Progenitor cell of endocrine pancreas (in vitro differentiated cells): ENCODE measurements around the gene KIF2A. TPM values are rescaled to one million over a fixed set of nuclear protein-coding genes. Genes with fewer than 3 reads are reported as not detected.

Experiments used
- DNase-seq: peaks from one replicate; pipeline ENCODE4 v3.0.0; 2021; ENCODE audit warnings: low spot score; ENCODE audit not compliant: unreplicated experiment
- H3K27ac Mint-ChIP-seq: 2 replicates; pipeline ENCODE4 v1.8.0; 2021; ENCODE audit warnings: mild to moderate bottlenecking, moderate library complexity, mixed read lengths
- H3K27me3 Mint-ChIP-seq: 2 replicates; pipeline ENCODE4 v1.8.0; 2021; ENCODE audit warnings: mixed read lengths
- H3K36me3 Mint-ChIP-seq: 2 replicates; pipeline ENCODE4 v1.8.0; 2022; ENCODE audit warnings: mixed read lengths; ENCODE audit not compliant: insufficient read depth
- H3K4me1 Mint-ChIP-seq: 2 replicates; pipeline ENCODE4 v1.8.0; 2021; ENCODE audit warnings: low read depth, mixed read lengths
- H3K4me3 Mint-ChIP-seq: 2 replicates; pipeline ENCODE4 v1.8.0; 2021; ENCODE audit warnings: low read depth, mild to moderate bottlenecking, moderate library complexity, mixed read lengths
- H3K9me3 Mint-ChIP-seq: 2 replicates; pipeline ENCODE4 v1.8.0; 2021; ENCODE audit warnings: low read depth, mixed read lengths
- CTCF ChIP-seq: fragments of 200-600 bp; sonication (generic); IDR thresholded peaks from one replicate; pipeline ENCODE4 v1.5.0; 2021; ENCODE audit warnings: antibody characterized with exemption, mild to moderate bottlenecking; ENCODE audit not compliant: unreplicated experiment
- total RNA-seq: library from RNA; stranded (reverse); gene quantifications from 2 replicates; pipeline ENCODE4 v1.2.1, GENCODE V29; 2021

KIF2A gene
- total RNA-seq, 1 donor from 2014 or later: 75.3 TPM

DNA sequence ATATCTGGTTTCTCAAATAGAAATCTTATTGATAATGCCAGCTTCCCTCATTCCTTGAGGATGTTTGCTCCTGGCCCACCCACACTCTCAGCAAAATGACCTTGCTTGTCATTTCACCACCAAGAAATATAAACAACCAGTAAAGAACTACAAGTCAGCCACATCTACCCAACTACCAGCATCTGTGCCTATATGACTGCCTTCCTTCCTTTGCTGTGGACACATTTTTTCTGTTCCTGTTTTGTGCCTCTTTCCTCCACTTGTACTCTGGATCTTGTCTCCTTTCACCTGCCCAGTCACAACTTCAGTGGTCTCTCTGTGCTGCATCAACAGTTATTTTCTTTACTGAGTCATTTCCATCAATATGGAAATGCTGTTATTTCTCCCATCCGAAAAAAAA lies 20.3 kb downstream of the KIF2A start:
- Mint-ChIP-seq H3K27ac (no peak overlapping the region), H3K4me1 (peaks cover 27% of the 10 kb centered on the region), H3K27me3 (no peaks in the 10 kb centered on the region), H3K9me3 (no peaks in the 10 kb centered on the region), H3K4me3 (no peak overlapping the region), H3K36me3 (peaks cover 8% of the 10 kb centered on the region)
- DNase-seq: no peak
- TF ChIP-seq CTCF: no peak

DNA sequence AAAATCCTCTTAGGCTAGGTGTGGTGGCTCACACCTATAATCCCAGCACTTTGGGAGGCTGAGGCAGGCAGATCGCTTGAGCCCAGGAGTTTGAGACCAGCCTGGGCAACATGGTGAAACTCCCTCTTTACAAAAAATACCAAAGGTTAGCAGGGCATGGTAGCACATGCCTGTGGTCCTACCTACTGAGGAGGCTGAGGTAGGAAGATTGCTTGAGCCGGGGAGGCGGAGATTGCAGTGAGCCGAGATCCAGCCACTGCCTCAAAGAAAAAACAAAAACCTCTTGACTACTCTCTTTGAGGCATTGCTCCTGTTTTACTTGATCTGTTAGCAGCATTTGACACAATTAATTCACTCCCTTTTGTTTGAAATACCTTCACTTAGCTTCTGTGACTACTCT lies 20.7 kb downstream of the KIF2A start:
- Mint-ChIP-seq H3K4me1 (peaks cover 27% of the 10 kb centered on the region), H3K36me3 (peaks cover 7% of the 10 kb centered on the region), H3K4me3 (no peak overlapping the region), H3K27me3 (no peaks in the 10 kb centered on the region), H3K9me3 (no peaks in the 10 kb centered on the region), H3K27ac (no peak overlapping the region)
- TF ChIP-seq CTCF: no peak
- no peak for DNase-seq

DNA sequence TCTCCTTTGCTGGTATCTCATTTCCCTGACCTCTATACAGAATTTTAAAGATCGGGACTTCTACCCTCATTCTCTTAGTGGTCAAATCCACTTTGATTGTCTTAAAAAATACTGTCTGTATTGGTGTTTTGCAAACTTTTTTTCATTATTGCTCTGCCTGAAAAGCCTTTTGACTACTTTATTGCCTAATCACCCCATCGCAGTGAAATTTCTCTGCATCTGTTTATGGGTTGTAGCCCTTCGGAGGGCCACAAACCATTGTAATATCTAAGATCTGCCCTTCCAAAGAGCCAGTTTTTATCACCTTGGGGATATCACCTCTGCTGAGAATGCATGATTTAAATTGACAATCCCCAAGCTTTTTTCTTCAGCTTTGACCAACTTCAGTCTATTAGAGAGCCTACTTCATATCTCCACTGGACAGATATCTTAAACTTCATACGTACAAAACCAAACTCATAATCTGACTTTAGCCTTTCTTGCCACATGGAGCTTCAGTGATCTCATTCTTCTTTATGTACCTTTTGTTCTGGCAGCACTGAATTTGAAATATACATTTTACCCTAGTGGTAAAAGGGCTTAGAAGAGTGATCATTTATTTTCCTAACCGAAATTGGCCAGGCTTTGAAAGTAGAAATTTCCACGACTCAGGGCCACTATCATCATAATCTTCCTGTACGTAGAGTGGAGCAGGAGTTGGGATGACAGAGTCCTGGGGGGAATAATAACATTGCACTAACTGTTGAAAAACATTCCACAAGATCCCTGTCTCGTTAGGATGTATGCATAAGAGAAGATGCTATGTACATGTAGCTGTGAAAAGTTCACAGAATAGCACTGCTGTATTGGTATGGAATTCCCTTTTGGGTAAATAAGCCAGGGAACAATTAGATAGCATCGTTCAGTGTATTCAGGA lies 21.4 kb downstream of the KIF2A start:
- H3K27ac Mint-ChIP-seq: no peak overlapping the region
- no peak for TF ChIP-seq CTCF
- H3K9me3 Mint-ChIP-seq: no peaks in the 10 kb centered on the region
- DNase-seq: no peak
- H3K4me3 Mint-ChIP-seq: no peak overlapping the region
- H3K27me3 Mint-ChIP-seq: no peaks in the 10 kb centered on the region
- H3K36me3 Mint-ChIP-seq: peaks cover 7% of the 10 kb centered on the region
- H3K4me1 Mint-ChIP-seq: peaks cover 25% of the 10 kb centered on the region

- H3K9me3 Mint-ChIP-seq: no peaks in the 10 kb centered on the region
- H3K27ac Mint-ChIP-seq: no peak overlapping the region
- TF ChIP-seq CTCF: no peak
- H3K4me3 Mint-ChIP-seq: no peak overlapping the region
- H3K36me3 Mint-ChIP-seq: peaks cover 7% of the 10 kb centered on the region
- DNase-seq: no peak
- H3K27me3 Mint-ChIP-seq: no peaks in the 10 kb centered on the region
- H3K4me1 Mint-ChIP-seq: peaks cover 23% of the 10 kb centered on the region
Observed at GRCh38 chr5:62328772-62329491, 22.9 kb downstream of the KIF2A start.

GRCh38 chr5:62330302-62330701 lies 24.3 kb downstream of the KIF2A start:
- peaks cover 6% of the 10 kb centered on the region for H3K36me3 Mint-ChIP-seq
- no peak overlapping the region for H3K27ac Mint-ChIP-seq
- no peaks in the 10 kb centered on the region for H3K27me3 Mint-ChIP-seq
- peaks cover 18% of the 10 kb centered on the region for H3K4me1 Mint-ChIP-seq
- TF ChIP-seq CTCF: no peak
- no peaks in the 10 kb centered on the region for H3K9me3 Mint-ChIP-seq
- no peak for DNase-seq
- H3K4me3 Mint-ChIP-seq: no peak overlapping the region
